ENCODE data around the gene CMTM7. TPM values are rescaled to one million over a fixed set of nuclear protein-coding genes. Genes with fewer than 3 reads are reported as not detected.

The CMTM7 gene
- total and polyA plus RNA-seq, 9 of the 15 experiments (the other 6 are each of a cell fraction or from before 2014, with no cell fraction given): 0.03 to 1.6 (median 0.42) TPM; not detected in 4

DNA sequence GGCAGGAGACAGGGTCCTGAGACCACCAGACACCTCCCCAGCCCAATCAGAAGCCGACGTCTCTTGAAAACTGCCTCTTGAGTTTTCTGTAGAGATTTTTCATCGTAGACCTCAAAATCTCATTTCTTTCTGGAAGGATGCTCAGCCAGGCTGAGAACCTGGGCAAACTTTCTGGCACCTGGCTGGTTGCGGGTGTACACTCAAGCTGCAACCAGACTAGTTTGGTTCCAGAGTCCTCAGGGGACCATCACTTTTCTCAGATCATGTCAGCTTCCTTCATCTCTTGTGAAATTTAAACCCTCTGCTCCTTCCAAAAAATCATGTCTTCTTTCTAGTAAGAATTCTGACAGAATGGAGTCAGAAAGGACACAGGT is 45.1 kb downstream of the CMTM7 start (continued):
- TF ChIP-seq, protein P1, sequence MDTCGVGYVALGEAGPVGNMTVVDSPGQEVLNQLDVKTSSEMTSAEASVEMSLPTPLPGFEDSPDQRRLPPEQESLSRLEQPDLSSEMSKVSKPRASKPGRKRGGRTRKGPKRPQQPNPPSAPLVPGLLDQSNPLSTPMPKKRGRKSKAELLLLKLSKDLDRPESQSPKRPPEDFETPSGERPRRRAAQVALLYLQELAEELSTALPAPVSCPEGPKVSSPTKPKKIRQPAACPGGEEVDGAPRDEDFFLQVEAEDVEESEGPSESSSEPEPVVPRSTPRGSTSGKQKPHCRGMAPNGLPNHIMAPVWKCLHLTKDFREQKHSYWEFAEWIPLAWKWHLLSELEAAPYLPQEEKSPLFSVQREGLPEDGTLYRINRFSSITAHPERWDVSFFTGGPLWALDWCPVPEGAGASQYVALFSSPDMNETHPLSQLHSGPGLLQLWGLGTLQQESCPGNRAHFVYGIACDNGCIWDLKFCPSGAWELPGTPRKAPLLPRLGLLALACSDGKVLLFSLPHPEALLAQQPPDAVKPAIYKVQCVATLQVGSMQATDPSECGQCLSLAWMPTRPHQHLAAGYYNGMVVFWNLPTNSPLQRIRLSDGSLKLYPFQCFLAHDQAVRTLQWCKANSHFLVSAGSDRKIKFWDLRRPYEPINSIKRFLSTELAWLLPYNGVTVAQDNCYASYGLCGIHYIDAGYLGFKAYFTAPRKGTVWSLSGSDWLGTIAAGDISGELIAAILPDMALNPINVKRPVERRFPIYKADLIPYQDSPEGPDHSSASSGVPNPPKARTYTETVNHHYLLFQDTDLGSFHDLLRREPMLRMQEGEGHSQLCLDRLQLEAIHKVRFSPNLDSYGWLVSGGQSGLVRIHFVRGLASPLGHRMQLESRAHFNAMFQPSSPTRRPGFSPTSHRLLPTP (IDR thresholded peaks at IDR 0.05; ENCODE audit: borderline replicate concordance, extremely low read depth, insufficient read length): no peak
- TF ChIP-seq, protein P2, sequence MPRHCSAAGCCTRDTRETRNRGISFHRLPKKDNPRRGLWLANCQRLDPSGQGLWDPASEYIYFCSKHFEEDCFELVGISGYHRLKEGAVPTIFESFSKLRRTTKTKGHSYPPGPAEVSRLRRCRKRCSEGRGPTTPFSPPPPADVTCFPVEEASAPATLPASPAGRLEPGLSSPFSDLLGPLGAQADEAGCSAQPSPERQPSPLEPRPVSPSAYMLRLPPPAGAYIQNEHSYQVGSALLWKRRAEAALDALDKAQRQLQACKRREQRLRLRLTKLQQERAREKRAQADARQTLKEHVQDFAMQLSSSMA (CRISPR knock-in tag; IDR thresholded peaks at IDR 0.05): no peak
- TF ChIP-seq OTX1 (CRISPR knock-in tag; IDR thresholded peaks at IDR 0.05) (no peak), BHLHE40 (IDR thresholded peaks at IDR 0.05; ENCODE audit: low read length) (no peak), SREBF1 (IDR thresholded peaks at IDR 0.05; ENCODE audit: borderline replicate concordance, low read depth, low read length) (no peak)

DNA sequence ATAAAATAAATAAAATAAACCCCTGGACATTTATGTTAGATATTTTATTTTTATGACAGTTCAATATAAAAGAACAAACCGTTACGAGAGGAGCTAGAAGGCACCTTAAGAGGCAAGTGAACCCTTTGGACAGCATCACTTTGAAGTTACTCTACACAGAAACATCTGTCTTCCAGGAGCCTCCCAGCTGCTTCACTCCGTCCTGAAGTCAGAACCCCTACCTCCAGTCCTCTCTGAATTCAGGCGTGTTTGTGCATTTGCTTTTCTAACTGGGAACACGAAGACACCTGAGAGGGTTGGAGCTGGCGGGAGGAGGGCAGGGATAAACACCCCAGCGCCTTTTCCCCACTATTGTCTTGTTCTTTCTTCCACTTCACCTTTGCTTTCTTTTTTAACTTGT is 46.2 kb downstream of the CMTM7 start:
- no peak for FAIRE-seq
- CTCF ChIA-PET (ENCODE audit: low intra/inter-chr PET ratio): no interaction called here
- no peak for TF ChIP-seq MYC (IDR thresholded peaks at IDR 0.05; ENCODE audit: low read depth, low read length)
- no peak for TF ChIP-seq MYC (CRISPR knock-in tag; IDR thresholded peaks at IDR 0.05; ENCODE audit: borderline replicate concordance, low read depth)
- TF ChIP-seq ATF7 (IDR thresholded peaks at IDR 0.05): no peak
- TF ChIP-seq, protein P3, sequence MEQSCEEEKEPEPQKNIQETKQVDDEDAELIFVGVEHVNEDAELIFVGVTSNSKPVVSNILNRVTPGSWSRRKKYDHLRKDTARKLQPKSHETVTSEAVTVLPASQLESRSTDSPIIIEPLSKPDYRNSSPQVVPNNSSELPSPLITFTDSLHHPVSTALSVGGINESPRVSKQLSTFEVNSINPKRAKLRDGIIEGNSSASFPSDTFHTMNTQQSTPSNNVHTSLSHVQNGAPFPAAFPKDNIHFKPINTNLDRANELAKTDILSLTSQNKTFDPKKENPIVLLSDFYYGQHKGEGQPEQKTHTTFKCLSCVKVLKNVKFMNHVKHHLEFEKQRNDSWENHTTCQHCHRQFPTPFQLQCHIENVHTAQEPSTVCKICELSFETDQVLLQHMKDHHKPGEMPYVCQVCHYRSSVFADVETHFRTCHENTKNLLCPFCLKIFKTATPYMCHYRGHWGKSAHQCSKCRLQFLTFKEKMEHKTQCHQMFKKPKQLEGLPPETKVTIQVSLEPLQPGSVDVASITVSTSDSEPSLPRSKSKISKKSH (CRISPR knock-in tag; IDR thresholded peaks at IDR 0.05): no peak
- TF ChIP-seq ZNF507 (tag; conservative IDR thresholded peaks at IDR 0.05): no peak

More for the DNA sequence above, 46.2 kb downstream of the CMTM7 start:
- H4K20me1 ChIP-seq (replicated peaks; ENCODE audit: control insufficient read depth, insufficient read depth, low read length): no peaks in the 10 kb centered on the region
- no peaks in the 10 kb centered on the region for H3K4me1 ChIP-seq (replicated peaks in 1 of 2; ENCODE audit: control insufficient read depth in 2 of 2, insufficient read depth in 2 of 2, low read length in 2 of 2)
- H3K4me3 ChIP-seq: no peak overlapping the region
- H3K27ac ChIP-seq (ENCODE audit: extremely low read depth, low read depth, low read length): no peak overlapping the region
- peaks cover 26 to 36% of the 10 kb centered on the region in 2 experiments for H3K27me3 ChIP-seq (ENCODE audit: control insufficient read depth in 2 of 2, insufficient read depth in 2 of 2, low read length in 2 of 2)
- no peak overlapping the region for H2AFZ ChIP-seq (ENCODE audit: low read depth, low read length)
- POLR2A ChIA-PET: interaction anchor here (1.0 to 1.3 kb wide), 2 partner anchors 12 to 15 kb away, joined by 3 to 5 read pairs; no protein-coding TSS in a partner anchor
- BruUV-seq (replicated peaks): no TSS peak
- in situ Hi-C loops (cut with MboI) (no loop called here), intact Hi-C loops (cut with micrococcal nuclease) (no loop called here)
- H3K9ac ChIP-seq (ENCODE audit: insufficient read depth in 1 of 2, low read depth in 2 of 2, low read length in 2 of 2): no peak overlapping the region
- DNase-seq (ENCODE audit: extremely low read depth in 1 of 4, low spot score in 3 of 4) (no peak), ATAC-seq (no peak)
- no peaks in the 10 kb centered on the region for H3K9me3 ChIP-seq (replicated peaks; ENCODE audit: control insufficient read depth, insufficient read depth, low read depth, low read length)
- 1% methylated on average over 7 of the region's 7 CpGs for WGBS (ENCODE audit: insufficient coverage, low coverage, missing lambda C conversion rate)
- H3K4me2 ChIP-seq (ENCODE audit: insufficient read depth, low read length): no peak overlapping the region
- H3K79me2 ChIP-seq (ENCODE audit: control insufficient read depth, insufficient read depth, low read length): no peaks in the 10 kb centered on the region
- H3K36me3 ChIP-seq (ENCODE audit: control insufficient read depth, insufficient read depth, low read length): no peaks in the 10 kb centered on the region
- no peaks in the 10 kb centered on the region for H3K9me1 ChIP-seq (ENCODE audit: control insufficient read depth, insufficient read depth, low read length)

Data from K562 (cell line).